GM12874 (cell line): ENCODE measurements around the gene PTPRN2.

Source experiments
- TF ChIP-seq, protein P1 (sequence below): IDR thresholded peaks from 2 replicates; pipeline ENCODE4 v1.5.1; 2011; ENCODE audit warnings: low read depth, mild to moderate bottlenecking, control low read depth, low read length, moderate library complexity; ENCODE audit not compliant: insufficient read depth

The PTPRN2 gene

DNA sequence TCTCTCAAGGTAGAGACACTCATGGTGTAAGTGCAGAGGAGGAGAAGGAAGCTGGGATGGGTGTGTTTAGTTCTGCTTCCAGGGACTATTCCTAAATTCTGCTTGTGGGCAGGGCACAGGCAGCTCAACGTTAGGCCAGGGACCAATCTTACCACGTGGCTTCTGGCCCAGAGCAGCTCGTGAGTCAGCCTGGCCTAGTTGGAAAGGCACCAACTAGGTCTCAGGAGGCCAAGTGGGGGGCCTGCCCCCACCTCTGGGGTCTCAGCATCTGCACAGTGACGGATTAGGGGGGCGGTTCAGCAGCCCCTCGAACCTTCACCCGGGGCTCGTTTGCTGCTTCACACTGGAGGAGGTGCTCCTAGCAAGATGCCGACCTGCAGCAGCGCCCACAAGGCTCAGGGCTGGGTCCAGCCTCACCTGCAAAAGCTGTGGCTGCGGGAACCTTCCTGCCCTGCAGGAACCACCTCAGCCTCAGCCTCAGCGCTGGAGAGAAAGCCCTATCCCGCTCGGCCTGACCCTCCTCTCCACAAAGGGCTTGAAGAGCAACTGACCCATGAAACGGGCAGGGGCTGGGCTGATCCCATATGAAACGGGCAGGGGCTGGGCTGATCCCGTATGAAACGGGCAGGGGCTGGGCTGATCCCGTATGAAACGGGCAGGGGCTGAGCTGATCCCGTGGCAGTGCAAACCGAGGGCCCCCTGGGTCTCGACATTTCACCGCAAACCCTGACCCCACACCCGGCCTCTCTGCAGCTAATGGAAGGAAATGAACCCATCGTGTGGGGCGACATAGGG is 803.4 kb downstream of the PTPRN2 start:
- TF ChIP-seq, protein P1, sequence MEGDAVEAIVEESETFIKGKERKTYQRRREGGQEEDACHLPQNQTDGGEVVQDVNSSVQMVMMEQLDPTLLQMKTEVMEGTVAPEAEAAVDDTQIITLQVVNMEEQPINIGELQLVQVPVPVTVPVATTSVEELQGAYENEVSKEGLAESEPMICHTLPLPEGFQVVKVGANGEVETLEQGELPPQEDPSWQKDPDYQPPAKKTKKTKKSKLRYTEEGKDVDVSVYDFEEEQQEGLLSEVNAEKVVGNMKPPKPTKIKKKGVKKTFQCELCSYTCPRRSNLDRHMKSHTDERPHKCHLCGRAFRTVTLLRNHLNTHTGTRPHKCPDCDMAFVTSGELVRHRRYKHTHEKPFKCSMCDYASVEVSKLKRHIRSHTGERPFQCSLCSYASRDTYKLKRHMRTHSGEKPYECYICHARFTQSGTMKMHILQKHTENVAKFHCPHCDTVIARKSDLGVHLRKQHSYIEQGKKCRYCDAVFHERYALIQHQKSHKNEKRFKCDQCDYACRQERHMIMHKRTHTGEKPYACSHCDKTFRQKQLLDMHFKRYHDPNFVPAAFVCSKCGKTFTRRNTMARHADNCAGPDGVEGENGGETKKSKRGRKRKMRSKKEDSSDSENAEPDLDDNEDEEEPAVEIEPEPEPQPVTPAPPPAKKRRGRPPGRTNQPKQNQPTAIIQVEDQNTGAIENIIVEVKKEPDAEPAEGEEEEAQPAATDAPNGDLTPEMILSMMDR, result no peak

DNA sequence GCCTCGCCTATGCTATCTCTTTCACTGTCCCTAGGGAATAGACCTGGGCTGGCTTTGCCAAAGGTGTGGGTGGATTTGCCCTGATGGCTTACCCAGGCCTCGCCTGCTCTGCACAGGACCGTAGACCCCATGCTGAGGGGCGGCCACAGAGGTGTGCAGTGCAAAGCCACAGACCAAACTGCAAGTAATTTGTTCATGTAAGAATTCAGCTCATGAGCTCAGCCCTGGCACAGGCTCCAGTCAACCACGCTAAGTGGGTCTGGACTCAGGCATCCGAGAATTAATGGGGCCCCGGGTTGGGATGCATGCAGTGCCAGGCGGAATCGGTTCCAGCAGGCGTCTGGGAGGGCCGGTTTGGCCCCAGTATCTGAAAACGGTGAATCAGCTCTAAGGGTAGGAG is 805.6 kb downstream of the PTPRN2 start:
- TF ChIP-seq, protein P1, result no peak

DNA sequence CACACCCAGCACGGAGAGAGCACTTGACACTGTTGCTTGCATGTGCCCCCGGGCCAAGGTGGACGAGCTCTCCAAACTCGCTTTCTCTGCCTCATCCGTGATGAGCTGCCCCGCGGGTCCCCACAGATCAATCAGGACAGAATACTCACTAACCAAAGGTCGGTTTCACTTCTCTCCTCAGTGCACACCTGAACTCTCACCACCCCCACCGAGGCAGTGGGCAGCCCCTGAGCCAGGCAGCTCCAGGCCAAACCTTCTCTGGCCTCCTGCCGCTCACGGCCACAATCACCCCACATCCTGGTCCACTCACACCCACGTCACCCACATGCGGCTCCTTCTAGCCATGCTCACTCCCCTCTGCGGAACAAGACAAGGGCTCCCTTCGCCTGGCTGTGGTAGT is 806.9 kb downstream of the PTPRN2 start:
- TF ChIP-seq, protein P1, result no peak

DNA sequence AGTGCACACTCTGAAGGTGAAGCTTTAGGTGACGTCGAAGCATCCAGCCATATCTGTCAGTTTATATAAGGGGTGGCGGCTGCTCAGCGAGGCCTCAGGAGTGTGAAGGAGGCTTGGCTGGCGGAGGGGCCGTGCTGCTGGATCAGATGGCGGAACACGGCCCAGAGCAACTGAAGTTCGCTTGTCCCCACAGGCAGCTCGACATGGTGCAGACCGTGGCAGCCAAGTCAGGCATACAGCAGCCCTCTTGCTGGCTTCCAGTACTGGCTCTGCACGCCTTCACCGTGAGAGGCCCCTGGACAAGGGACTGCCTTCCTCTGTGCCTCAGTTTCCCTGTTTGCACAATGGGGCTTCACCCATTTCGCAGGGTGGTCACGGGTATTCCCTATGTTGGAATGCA is 807.3 kb downstream of the PTPRN2 start:
- TF ChIP-seq, protein P1, result no peak

DNA sequence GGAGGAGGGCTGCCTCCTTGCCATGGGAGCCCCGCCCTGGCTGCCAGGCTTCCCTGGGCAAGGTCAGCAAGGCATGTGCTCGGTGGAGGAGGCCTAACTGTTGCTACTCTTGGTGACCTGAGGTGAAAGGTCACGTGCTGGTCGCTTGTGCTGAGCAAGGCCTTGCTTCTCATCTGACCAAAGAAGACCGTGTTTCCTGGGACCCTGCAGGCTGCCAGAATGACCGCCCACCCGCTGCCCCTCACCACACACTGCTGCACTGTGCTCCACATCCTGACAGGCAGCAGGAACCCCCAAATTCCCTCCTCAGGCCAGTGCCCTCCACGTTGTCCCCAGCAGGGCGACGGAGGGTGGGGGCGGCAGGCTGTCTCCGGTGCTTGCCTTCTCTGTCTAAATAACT is 808.4 kb downstream of the PTPRN2 start:
- TF ChIP-seq, protein P1, result no peak

DNA sequence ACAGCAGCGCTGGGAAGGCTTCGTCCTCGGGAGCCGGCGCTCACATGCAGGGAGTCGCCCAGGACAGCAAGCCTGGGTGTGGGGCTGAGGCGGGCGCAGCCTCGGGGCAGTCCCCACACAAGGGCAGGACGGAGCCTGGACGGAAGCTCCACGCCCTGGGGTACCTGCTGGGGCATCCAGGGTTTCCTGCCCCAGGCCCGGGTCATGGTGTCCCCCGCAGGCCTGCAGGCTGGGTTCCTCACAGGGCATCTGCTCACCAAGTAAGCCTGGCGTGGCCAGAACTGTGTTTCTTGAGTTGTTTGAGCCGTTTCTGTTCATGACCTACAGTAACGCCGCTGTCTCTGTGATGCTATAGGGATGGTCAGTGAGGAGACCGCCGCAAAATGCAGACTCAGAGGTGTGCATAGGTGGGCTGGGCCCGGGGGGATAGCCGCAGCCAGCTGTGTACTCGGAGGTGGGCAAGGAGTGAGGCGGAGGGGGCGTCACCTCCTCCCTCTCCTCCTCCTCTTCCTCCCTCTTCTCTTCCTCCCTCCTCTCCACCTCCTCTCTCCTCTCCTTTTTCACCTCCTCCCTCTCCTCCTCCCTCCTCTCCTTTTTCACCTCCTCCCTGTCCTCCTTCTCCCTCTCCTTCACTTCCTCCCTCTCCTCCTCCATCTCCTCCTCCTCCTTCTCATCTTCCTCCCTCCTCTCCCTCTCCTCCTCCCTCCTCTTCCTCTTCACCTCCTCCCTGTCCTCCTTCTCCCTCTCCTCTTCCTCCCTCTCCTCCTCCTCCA is 811.9 kb downstream of the PTPRN2 start:
- TF ChIP-seq, protein P1, result no peak

DNA sequence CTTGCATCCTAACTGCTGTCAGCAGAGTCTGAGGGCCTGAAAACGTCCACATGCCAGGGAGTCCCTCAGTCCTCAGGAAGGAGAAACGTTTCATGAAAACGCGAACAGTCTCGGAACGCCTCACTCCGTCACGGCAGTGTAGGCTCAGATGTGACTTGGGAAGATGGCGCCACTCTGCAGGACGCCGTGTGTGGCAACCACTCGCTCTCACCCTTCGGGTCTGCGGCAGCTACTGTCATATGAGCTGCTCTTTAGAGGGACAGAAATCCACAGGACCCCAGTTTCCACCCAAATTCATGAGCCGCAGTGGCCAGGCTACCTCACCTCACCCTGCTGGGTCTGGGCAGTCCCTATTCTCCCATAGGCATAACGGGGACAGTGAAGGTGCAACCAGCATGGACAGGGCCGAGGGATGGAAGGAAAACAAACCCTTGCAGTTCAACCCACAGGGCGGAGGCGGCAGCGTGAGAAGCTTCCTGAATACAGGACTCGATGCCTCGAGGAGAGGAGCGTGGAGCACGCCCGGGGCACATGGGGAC is 812.5 kb downstream of the PTPRN2 start:
- TF ChIP-seq, protein P1, result no peak
